HEK293 (cell line): Measurements from ENCODE around the gene VWA3A.

Experiments
- CTCF ChIP-seq: fragments of 450-650 bp; formaldehyde crosslinking; IDR thresholded peaks from 2 replicates; pipeline ENCODE4 v1.5.1; 2016; ENCODE audit warnings: missing biosample characterization, missing genetic modification characterization
- KLF10 ChIP-seq: fragments of 450-650 bp; IDR thresholded peaks from 2 replicates; pipeline ENCODE4 v1.5.1; 2018; ENCODE audit warnings: missing biosample characterization, mild to moderate bottlenecking, missing genetic modification characterization
- KLF7 ChIP-seq: fragments of 450-650 bp; formaldehyde crosslinking; IDR thresholded peaks from 2 replicates; pipeline ENCODE4 v1.5.1; 2016; ENCODE audit warnings: missing biosample characterization, missing genetic modification characterization, borderline replicate concordance
- SALL2 ChIP-seq: fragments of 450-650 bp; formaldehyde crosslinking; IDR thresholded peaks from 2 replicates; pipeline ENCODE4 v1.5.0; 2017; ENCODE audit warnings: missing biosample characterization, mild to moderate bottlenecking, missing genetic modification characterization, borderline replicate concordance
- WT1 ChIP-seq: fragments of 450-650 bp; formaldehyde crosslinking; IDR thresholded peaks from 2 replicates; pipeline ENCODE4 v1.5.1; 2016; ENCODE audit warnings: missing biosample characterization, missing genetic modification characterization
- ZBTB48 ChIP-seq: fragments of 450-650 bp; formaldehyde crosslinking; IDR thresholded peaks from 2 replicates; pipeline ENCODE4 v1.5.1; 2016; ENCODE audit warnings: missing biosample characterization, missing genetic modification characterization
- ZEB2 ChIP-seq: fragments of 450-650 bp; formaldehyde crosslinking; IDR thresholded peaks from 2 replicates; pipeline ENCODE4 v1.5.1; 2016; ENCODE audit warnings: missing biosample characterization, missing genetic modification characterization
- ZNF132 ChIP-seq: fragments of 450-650 bp; formaldehyde crosslinking; IDR thresholded peaks from 2 replicates; pipeline ENCODE4 v1.5.1; 2017; ENCODE audit warnings: missing biosample characterization, missing genetic modification characterization, borderline replicate concordance
- ZNF571 ChIP-seq: fragments of 450-650 bp; formaldehyde crosslinking; IDR thresholded peaks from 2 replicates; pipeline ENCODE4 v1.5.0; 2017; ENCODE audit warnings: missing biosample characterization, missing genetic modification characterization
- ZNF629 ChIP-seq: fragments of 450-650 bp; formaldehyde crosslinking; IDR thresholded peaks from 2 replicates; pipeline ENCODE4 v1.5.1; 2017; ENCODE audit warnings: missing biosample characterization, missing genetic modification characterization
- ZNF830 ChIP-seq: fragments of 450-650 bp; IDR thresholded peaks from 2 replicates; pipeline ENCODE4 v1.5.0; 2018; ENCODE audit warnings: missing biosample characterization, missing genetic modification characterization, low read depth, mild to moderate bottlenecking, moderate library complexity
- ZSCAN23 ChIP-seq: fragments of 450-650 bp; formaldehyde crosslinking; IDR thresholded peaks from 2 replicates; pipeline ENCODE4 v1.5.1; 2016; ENCODE audit warnings: missing biosample characterization, missing genetic modification characterization
- TF ChIP-seq, protein P1 (sequence below): fragments of 450-650 bp; formaldehyde crosslinking; IDR thresholded peaks from 2 replicates; pipeline ENCODE4 v1.5.1; 2016; ENCODE audit warnings: missing biosample characterization, missing genetic modification characterization

DNA sequence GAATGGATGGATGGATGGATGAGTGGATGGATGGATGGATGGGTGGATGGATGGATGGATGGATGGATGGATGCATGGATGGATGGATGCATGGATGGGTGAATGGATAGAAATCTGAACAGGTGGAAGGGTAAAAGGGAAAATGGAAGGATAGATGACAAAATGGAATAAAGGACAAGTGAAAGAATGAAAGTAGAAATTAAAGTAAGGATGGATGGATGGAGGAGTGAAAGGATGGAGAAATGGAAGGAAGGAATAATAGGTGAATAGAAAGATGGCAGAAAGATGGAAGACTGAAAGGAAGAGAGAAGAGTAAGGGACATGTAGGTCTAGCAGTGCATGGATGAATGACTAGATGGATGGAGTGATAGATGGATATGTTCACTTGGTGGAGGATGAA lies 29.9 kb downstream of the VWA3A start:
- TF ChIP-seq ZEB2 (tag by site-specific recombination) (no peak), CTCF (tag by site-specific recombination) (no peak), WT1 (tag by site-specific recombination) (no peak), ZNF571 (tag by site-specific recombination) (no peak), ZNF132 (no peak), ZBTB48 (tag by site-specific recombination) (no peak), ZNF629 (no peak), ZSCAN23 (tag by site-specific recombination) (no peak), KLF7 (tag by site-specific recombination) (no peak), KLF10 (no peak), SALL2 (tag by site-specific recombination) (no peak), ZNF830 (tag by site-specific recombination) (no peak)
- TF ChIP-seq, protein P1, sequence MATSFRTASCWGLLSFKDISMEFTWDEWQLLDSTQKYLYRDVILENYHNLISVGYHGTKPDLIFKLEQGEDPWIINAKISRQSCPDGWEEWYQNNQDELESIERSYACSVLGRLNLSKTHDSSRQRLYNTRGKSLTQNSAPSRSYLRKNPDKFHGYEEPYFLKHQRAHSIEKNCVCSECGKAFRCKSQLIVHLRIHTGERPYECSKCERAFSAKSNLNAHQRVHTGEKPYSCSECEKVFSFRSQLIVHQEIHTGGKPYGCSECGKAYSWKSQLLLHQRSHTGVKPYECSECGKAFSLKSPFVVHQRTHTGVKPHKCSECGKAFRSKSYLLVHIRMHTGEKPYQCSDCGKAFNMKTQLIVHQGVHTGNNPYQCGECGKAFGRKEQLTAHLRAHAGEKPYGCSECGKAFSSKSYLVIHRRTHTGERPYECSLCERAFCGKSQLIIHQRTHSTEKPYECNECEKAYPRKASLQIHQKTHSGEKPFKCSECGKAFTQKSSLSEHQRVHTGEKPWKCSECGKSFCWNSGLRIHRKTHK (tag by site-specific recombination), result no peak
